Testis (tissue), 3 donors: ENCODE results near the gene GRIPAP1. TPM values are rescaled to one million over a fixed set of nuclear protein-coding genes. Genes with fewer than 3 reads are reported as not detected.
A peak's percentile ranks its signal among the peaks of the same experiment; 100 is the strongest.

Experiments used
- DNase-seq: peaks from one replicate; pipeline ENCODE4 v3.0.0-alpha.2; 2019
- H3K27ac ChIP-seq, 2 donors: fragments of 200-600 bp; sonication (generic); one replicate each; pipeline ENCODE4 v1.5.1; 2019
- H3K27me3 ChIP-seq: fragments of 200-600 bp; sonication (generic); one replicate; pipeline ENCODE4 v1.5.1; 2019
- H3K36me3 ChIP-seq: fragments of 200-600 bp; sonication (generic); one replicate; pipeline ENCODE4 v1.5.1; 2017; ENCODE audit warnings: low read depth; ENCODE audit errors: missing control alignments
- H3K4me1 ChIP-seq: fragments of 200-600 bp; sonication (generic); one replicate; pipeline ENCODE4 v1.5.1; 2019
- H3K4me3 ChIP-seq, 2 donors: fragments of 200-600 bp; sonication (generic); one replicate each; pipeline ENCODE4 v1.5.1; 2017 to 2019
- H3K9me3 ChIP-seq: fragments of 200-600 bp; sonication (generic); one replicate; pipeline ENCODE4 v1.5.1; 2017
- CTCF ChIP-seq, 3 experiments: fragments of 450-650 bp in 2 of 3; fragments of 200-600 bp in 1 of 3; sonication (generic) in 1 of 3; IDR thresholded peaks; one replicate each; pipeline ENCODE4 v1.5.1; 2016 to 2019; ENCODE audit warnings: antibody characterized with exemption in 3 of 3, mild to moderate bottlenecking in 2 of 3, moderate library complexity in 1 of 3
- POLR2A ChIP-seq: fragments of 450-650 bp; IDR thresholded peaks from one replicate; pipeline ENCODE4 v1.6.1; 2017; ENCODE audit warnings: antibody characterized with exemption, mild to moderate bottlenecking, moderate library complexity
- WGBS, 2 donors: methylation state at CpG; one replicate each; pipeline ENCODE4 v1.1.5; 2018; 5-methylcytosine and 5-hydroxymethylcytosine counted together
- intact Hi-C: fragments of 100-400 bp; cut with DNase I; formaldehyde crosslinking; loops from one replicate; pipeline ENCODE4 v1.15.1; 2023; ENCODE audit warnings: low total_unique reads
- polyA plus RNA-seq: library from polyadenylated mRNA; stranded (reverse); fragments of 350-450 nt; fragmentation: Illumina TruSeq; extraction: RNeasy Lipid Tissue Mini Kit (QIAGEN cat#74804); gene quantifications from one replicate; pipeline ENCODE4 v1.2.3, GENCODE V29; 2014; ENCODE audit warnings: low read depth, low replicate concordance; ENCODE audit not compliant: insufficient read depth
- total RNA-seq, 2 donors: library from RNA; depleted of rRNA; stranded (reverse); fragments of >200 nt; gene quantifications; one replicate each; pipeline ENCODE4 v1.2.3, GENCODE V29; 2016

GRIPAP1 gene
- total and polyA plus RNA-seq, 3 donors from 2014 or later = 44.4 to 88.9 (median 76.4) TPM

GRCh38 chrX:48968377-48968776 lies 33.7 kb downstream of the GRIPAP1 start:
- Histone ChIP-seq H3K27me3 (no peaks in the 10 kb centered on the region), H3K36me3 (no peaks in the 10 kb centered on the region), H3K27ac (no peak overlapping the region), H3K9me3 (no peaks in the 10 kb centered on the region), H3K4me3 (no peak overlapping the region), H3K4me1 (no peaks in the 10 kb centered on the region)
- intact Hi-C loops = loop anchor here (10.0 kb wide), 1 partner anchor 56 kb away; no protein-coding TSS in a partner anchor
- TF ChIP-seq POLR2A = no peak
- no peak for TF ChIP-seq CTCF (IDR thresholded peaks at IDR 0.05)
- 71 to 83% methylated on average over 1 of the region's 1 CpG for WGBS, 2 donors
- DNase-seq = no peak

- 86 to 90% methylated on average over 3 to 15 of the region's 15 CpGs for WGBS, 2 donors
- peaks cover 2% of the 10 kb centered on the region for H3K4me1 ChIP-seq
- H3K27ac ChIP-seq = no peak overlapping the region
- no peaks in the 10 kb centered on the region for H3K9me3 ChIP-seq
- DNase-seq = no peak
- no peaks in the 10 kb centered on the region for H3K36me3 ChIP-seq
- no peaks in the 10 kb centered on the region for H3K27me3 ChIP-seq
- no peak overlapping the region for H3K4me3 ChIP-seq
- intact Hi-C loops = loop anchor here (10.0 kb wide), 1 partner anchor 58 kb away; no protein-coding TSS in a partner anchor
- no peak for TF ChIP-seq POLR2A
- TF ChIP-seq CTCF (IDR thresholded peaks at IDR 0.05) = no peak
Observed at GRCh38 chrX:48966796-48967579, 35.1 kb downstream of the GRIPAP1 start.

GRCh38 chrX:48965959-48966358 lies 36.1 kb downstream of the GRIPAP1 start:
- peaks cover 6% of the 10 kb centered on the region for H3K4me1 ChIP-seq
- no peaks in the 10 kb centered on the region for H3K27me3 ChIP-seq
- H3K36me3 ChIP-seq = no peaks in the 10 kb centered on the region
- no peak for TF ChIP-seq POLR2A
- no peak for TF ChIP-seq CTCF (IDR thresholded peaks at IDR 0.05)
- H3K9me3 ChIP-seq = no peaks in the 10 kb centered on the region
- no peak overlapping the region for H3K27ac ChIP-seq
- no peak for DNase-seq
- intact Hi-C loops = loop anchor here (10.0 kb wide), 1 partner anchor 59 kb away; no protein-coding TSS in a partner anchor
- 82 to 100% methylated on average over 1 to 7 of the region's 14 CpGs for WGBS, 2 donors
- H3K4me3 ChIP-seq = no peak overlapping the region

GRCh38 chrX:48961585-48962091 lies 40.4 kb downstream of the GRIPAP1 start:
- peaks cover 11% of the 10 kb centered on the region for H3K4me1 ChIP-seq
- intact Hi-C loops = loop anchor here (10.0 kb wide), 1 partner anchor 63 kb away; no protein-coding TSS in a partner anchor
- H3K36me3 ChIP-seq = no peaks in the 10 kb centered on the region
- peak; percentile 59 for DNase-seq
- H3K27me3 ChIP-seq = no peaks in the 10 kb centered on the region
- no peaks in the 10 kb centered on the region for H3K9me3 ChIP-seq
- H3K4me3 ChIP-seq = no peak overlapping the region
- 19 to 45% methylated on average over 2 to 4 of the region's 5 CpGs for whole genome bisulfite sequencing, 2 donors
- H3K27ac ChIP-seq = peak overlapping the region in 1 of 2 donors; percentile 59
- TF ChIP-seq CTCF (IDR thresholded peaks at IDR 0.05) (no peak), POLR2A (no peak)
